Activated CD8-positive, alpha-beta memory T cell treated with anti-CD3 and anti-CD28 coated beads, Interleukin-2, amount 10 ng/mL, durations not matched to agents 7 days and 5 days (primary cell): Measurements from ENCODE around the gene TNFRSF4. TPM values are rescaled to one million over a fixed set of nuclear protein-coding genes. Genes with fewer than 3 reads are reported as not detected.

Source experiments
- ATAC-seq: fragments of 150-1000 bp; cut with Tn5 transposase; one replicate; pipeline ENCODE4 v1.10.0; 2021; ENCODE audit warnings: moderate library complexity
- CTCF ChIA-PET: fragments of 350-600 bp; sonication (Branson Sonifier 250); formaldehyde crosslinking; loops from one replicate; lab custom pipeline; 2021; ENCODE audit warnings: antibody characterized with exemption; lab: Charles Lee
- DNase-seq: peaks from one replicate; pipeline ENCODE4 v3.0.0-alpha.2; 2020
- H3K27ac Mint-ChIP-seq: one replicate; pipeline ENCODE4 v1.8.0; 2021; ENCODE audit warnings: mild to moderate bottlenecking, mixed read lengths
- H3K27me3 Mint-ChIP-seq: one replicate; pipeline ENCODE4 v1.8.0; 2021; ENCODE audit warnings: mixed read lengths
- H3K36me3 Mint-ChIP-seq: one replicate; pipeline ENCODE4 v1.8.0; 2021; ENCODE audit warnings: mild to moderate bottlenecking, mixed read lengths
- H3K4me1 Mint-ChIP-seq: one replicate; pipeline ENCODE4 v1.8.0; 2021; ENCODE audit warnings: mixed read lengths
- H3K4me3 Mint-ChIP-seq: one replicate; pipeline ENCODE4 v1.8.0; 2021; ENCODE audit warnings: mild to moderate bottlenecking, moderate library complexity, mixed read lengths
- H3K9me3 Mint-ChIP-seq: one replicate; pipeline ENCODE4 v1.8.0; 2022; ENCODE audit warnings: low read depth, mixed read lengths
- total RNA-seq, 2 experiments: library from RNA; stranded (reverse); gene quantifications; one replicate each; pipeline ENCODE4 v1.2.3, GENCODE V29; 2021

TNFRSF4 gene
- total RNA-seq, 2 experiments from 2014 or later, result 8.1 to 72.4 TPM

- H3K36me3 Mint-ChIP-seq, result no peaks in the 10 kb centered on the region
- H3K4me3 Mint-ChIP-seq, result no peak overlapping the region
- DNase-seq (no peak), ATAC-seq (no peak)
- H3K27ac Mint-ChIP-seq, result no peak overlapping the region
- H3K9me3 Mint-ChIP-seq, result no peaks in the 10 kb centered on the region
- CTCF ChIA-PET, result no interaction called here
- no peaks in the 10 kb centered on the region for H3K4me1 Mint-ChIP-seq
- no peaks in the 10 kb centered on the region for H3K27me3 Mint-ChIP-seq
Measured at GRCh38 chr1:1241588-1242219, 27.8 kb upstream of the TNFRSF4 start.

- Mint-ChIP-seq H3K4me3 (no peak overlapping the region), H3K27me3 (no peaks in the 10 kb centered on the region), H3K27ac (no peak overlapping the region), H3K36me3 (no peaks in the 10 kb centered on the region), H3K9me3 (no peaks in the 10 kb centered on the region), H3K4me1 (no peaks in the 10 kb centered on the region)
- DNase-seq (no peak), ATAC-seq (no peak)
- CTCF ChIA-PET, result no interaction called here
Measured at GRCh38 chr1:1240822-1241587, 27.1 kb upstream of the TNFRSF4 start.

- Mint-ChIP-seq H3K4me3 (no peak overlapping the region), H3K27ac (no peak overlapping the region), H3K27me3 (no peaks in the 10 kb centered on the region), H3K36me3 (no peaks in the 10 kb centered on the region), H3K9me3 (no peaks in the 10 kb centered on the region), H3K4me1 (no peaks in the 10 kb centered on the region)
- no peak for ATAC-seq
- CTCF ChIA-PET, result no interaction called here
- DNase-seq, result no peak
Measured at GRCh38 chr1:1240348-1240732, 26.4 kb upstream of the TNFRSF4 start.

GRCh38 chr1:1239614-1240347 is 25.8 kb upstream of the TNFRSF4 start:
- no peak for DNase-seq
- no peaks in the 10 kb centered on the region for H3K9me3 Mint-ChIP-seq
- H3K27me3 Mint-ChIP-seq, result no peaks in the 10 kb centered on the region
- no peak for ATAC-seq
- no peak overlapping the region for H3K27ac Mint-ChIP-seq
- H3K4me3 Mint-ChIP-seq, result no peak overlapping the region
- no peaks in the 10 kb centered on the region for H3K36me3 Mint-ChIP-seq
- CTCF ChIA-PET, result no interaction called here
- no peaks in the 10 kb centered on the region for H3K4me1 Mint-ChIP-seq

- Mint-ChIP-seq H3K36me3 (peaks cover under 1% of the 10 kb centered on the region), H3K4me3 (no peak overlapping the region), H3K27ac (no peak overlapping the region), H3K9me3 (no peaks in the 10 kb centered on the region), H3K4me1 (peaks cover 6% of the 10 kb centered on the region), H3K27me3 (no peaks in the 10 kb centered on the region)
- DNase-seq (no peak), ATAC-seq (no peak)
- CTCF ChIA-PET, result no interaction called here
Measured at GRCh38 chr1:1239227-1239613, 25.3 kb upstream of the TNFRSF4 start.

- Mint-ChIP-seq H3K4me1 (peaks cover 10% of the 10 kb centered on the region), H3K4me3 (no peak overlapping the region), H3K36me3 (peaks cover 2% of the 10 kb centered on the region), H3K9me3 (no peaks in the 10 kb centered on the region), H3K27me3 (no peaks in the 10 kb centered on the region), H3K27ac (no peak overlapping the region)
- no peak for ATAC-seq
- CTCF ChIA-PET, result no interaction called here
- DNase-seq, result no peak
Measured at GRCh38 chr1:1238702-1239178, 24.8 kb upstream of the TNFRSF4 start.

GRCh38 chr1:1237874-1238701 is 24.1 kb upstream of the TNFRSF4 start:
- CTCF ChIA-PET, result interaction anchor here (1.1 kb wide), 1 partner anchor 117 kb away, joined by 3 read pairs; no protein-coding TSS in a partner anchor
- ATAC-seq, result no peak
- no peak overlapping the region for H3K4me3 Mint-ChIP-seq
- H3K27me3 Mint-ChIP-seq, result no peaks in the 10 kb centered on the region
- DNase-seq, result no peak
- H3K4me1 Mint-ChIP-seq, result peaks cover 15% of the 10 kb centered on the region
- no peak overlapping the region for H3K27ac Mint-ChIP-seq
- H3K36me3 Mint-ChIP-seq, result peaks cover 6% of the 10 kb centered on the region
- H3K9me3 Mint-ChIP-seq, result no peaks in the 10 kb centered on the region

GRCh38 chr1:1236945-1237873 is 23.3 kb upstream of the TNFRSF4 start:
- H3K9me3 Mint-ChIP-seq, result no peaks in the 10 kb centered on the region
- CTCF ChIA-PET, result interaction anchor here (1.1 kb wide), 1 partner anchor 116 kb away, joined by 3 read pairs; no protein-coding TSS in a partner anchor
- H3K4me1 Mint-ChIP-seq, result peaks cover 17% of the 10 kb centered on the region
- no peak overlapping the region for H3K4me3 Mint-ChIP-seq
- H3K27me3 Mint-ChIP-seq, result no peaks in the 10 kb centered on the region
- H3K36me3 Mint-ChIP-seq, result peaks cover 6% of the 10 kb centered on the region
- no peak overlapping the region for H3K27ac Mint-ChIP-seq
- ATAC-seq (no peak), DNase-seq (no peak)

GRCh38 chr1:1236176-1236763 is 22.3 kb upstream of the TNFRSF4 start:
- DNase-seq (no peak), ATAC-seq (no peak)
- peaks cover 17% of the 10 kb centered on the region for H3K4me1 Mint-ChIP-seq
- no peak overlapping the region for H3K27ac Mint-ChIP-seq
- no peaks in the 10 kb centered on the region for H3K9me3 Mint-ChIP-seq
- peaks cover 6% of the 10 kb centered on the region for H3K36me3 Mint-ChIP-seq
- no peaks in the 10 kb centered on the region for H3K27me3 Mint-ChIP-seq
- CTCF ChIA-PET, result interaction anchor here (0.6 kb wide), 1 partner anchor 205 kb away, joined by 3 read pairs; no protein-coding TSS in a partner anchor
- no peak overlapping the region for H3K4me3 Mint-ChIP-seq

- H3K27me3 Mint-ChIP-seq, result no peaks in the 10 kb centered on the region
- peaks cover 22% of the 10 kb centered on the region for H3K4me1 Mint-ChIP-seq
- ATAC-seq, result no peak
- CTCF ChIA-PET, result interaction anchor here (1.0 kb wide), 1 partner anchor 39 kb away, joined by 4 read pairs; the partner anchor contains the start of gene UBE2J2
- no peaks in the 10 kb centered on the region for H3K9me3 Mint-ChIP-seq
- peaks cover 10% of the 10 kb centered on the region for H3K36me3 Mint-ChIP-seq
- no peak for DNase-seq
- H3K4me3 Mint-ChIP-seq, result no peak overlapping the region
- H3K27ac Mint-ChIP-seq, result no peak overlapping the region
Measured at GRCh38 chr1:1235016-1235744, 21.2 kb upstream of the TNFRSF4 start.

GRCh38 chr1:1234180-1234808 is 20.3 kb upstream of the TNFRSF4 start:
- Mint-ChIP-seq H3K4me3 (peak overlapping the region; percentile 66), H3K4me1 (peaks cover 30% of the 10 kb centered on the region), H3K9me3 (no peaks in the 10 kb centered on the region), H3K27me3 (no peaks in the 10 kb centered on the region), H3K27ac (no peak overlapping the region), H3K36me3 (peaks cover 14% of the 10 kb centered on the region)
- no peak for ATAC-seq
- CTCF ChIA-PET, result interaction anchor here (1.0 kb wide), 1 partner anchor 39 kb away, joined by 4 read pairs; the partner anchor contains the start of gene UBE2J2
- DNase-seq, result no peak
